Measurements from ENCODE around the gene ABL1. TPM values are rescaled to one million over a fixed set of nuclear protein-coding genes. Genes with fewer than 3 reads are reported as not detected.
A peak's percentile ranks its signal among the peaks of the same experiment; 100 is the strongest.

Gene ABL1
- total RNA-seq, 4 donors from 2014 or later, result 31.3 to 40.4 (median 34.8) TPM

DNA sequence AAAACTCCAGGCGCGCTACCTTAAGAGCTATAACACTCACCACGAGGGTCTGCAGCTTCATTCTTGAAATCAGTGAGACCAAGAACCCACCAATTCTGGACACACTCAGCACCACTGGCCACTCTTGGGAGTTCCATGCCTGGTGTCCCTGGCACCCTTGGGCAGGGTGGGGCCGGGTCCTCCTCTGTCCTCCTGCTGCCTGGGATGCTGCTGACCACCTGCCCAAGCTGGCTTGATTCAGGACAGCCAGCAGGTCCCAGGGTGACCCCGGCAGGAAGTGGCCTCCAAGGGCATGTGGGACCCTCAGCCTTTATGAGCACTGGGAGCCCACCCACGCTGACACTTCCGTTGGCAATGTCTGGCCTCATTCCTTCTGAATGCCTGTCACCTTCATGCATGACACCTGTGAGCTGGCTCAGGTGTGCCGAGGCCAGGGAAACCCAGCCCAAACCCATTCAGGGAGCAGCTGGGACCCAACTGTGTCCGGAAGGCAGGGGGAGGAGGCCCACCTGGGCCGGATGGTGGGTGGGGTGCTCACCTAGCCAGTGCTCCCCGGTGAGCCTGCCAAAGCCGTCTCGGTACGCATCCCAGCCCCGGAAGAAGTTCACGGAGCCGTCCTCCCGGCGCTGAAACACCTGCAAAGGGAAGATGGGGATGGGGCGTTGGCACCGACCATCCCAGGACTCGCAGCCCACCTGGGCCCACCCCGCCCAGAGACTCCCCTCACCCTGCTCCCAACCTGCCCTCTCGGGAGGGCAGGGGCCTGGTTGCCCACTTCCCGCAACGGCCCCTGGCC, 76.4 kb downstream of the ABL1 start:
- DNase-seq (ENCODE audit: low spot score in 2 of 2), result no peak
- TF ChIP-seq POLR2AphosphoS5 (IDR thresholded peaks at IDR 0.05) (no peak), EP300 (IDR thresholded peaks at IDR 0.05) (no peak), POLR2A (IDR thresholded peaks at IDR 0.05) (no peak)
- TF ChIP-seq, protein P1, sequence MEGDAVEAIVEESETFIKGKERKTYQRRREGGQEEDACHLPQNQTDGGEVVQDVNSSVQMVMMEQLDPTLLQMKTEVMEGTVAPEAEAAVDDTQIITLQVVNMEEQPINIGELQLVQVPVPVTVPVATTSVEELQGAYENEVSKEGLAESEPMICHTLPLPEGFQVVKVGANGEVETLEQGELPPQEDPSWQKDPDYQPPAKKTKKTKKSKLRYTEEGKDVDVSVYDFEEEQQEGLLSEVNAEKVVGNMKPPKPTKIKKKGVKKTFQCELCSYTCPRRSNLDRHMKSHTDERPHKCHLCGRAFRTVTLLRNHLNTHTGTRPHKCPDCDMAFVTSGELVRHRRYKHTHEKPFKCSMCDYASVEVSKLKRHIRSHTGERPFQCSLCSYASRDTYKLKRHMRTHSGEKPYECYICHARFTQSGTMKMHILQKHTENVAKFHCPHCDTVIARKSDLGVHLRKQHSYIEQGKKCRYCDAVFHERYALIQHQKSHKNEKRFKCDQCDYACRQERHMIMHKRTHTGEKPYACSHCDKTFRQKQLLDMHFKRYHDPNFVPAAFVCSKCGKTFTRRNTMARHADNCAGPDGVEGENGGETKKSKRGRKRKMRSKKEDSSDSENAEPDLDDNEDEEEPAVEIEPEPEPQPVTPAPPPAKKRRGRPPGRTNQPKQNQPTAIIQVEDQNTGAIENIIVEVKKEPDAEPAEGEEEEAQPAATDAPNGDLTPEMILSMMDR (IDR thresholded peaks at IDR 0.05), result no peak
- 87% methylated on average over 21 of the region's 26 CpGs for WGBS
- peaks cover 22% of the 10 kb centered on the region for H3K27me3 ChIP-seq
- H3K36me3 ChIP-seq, result no peaks in the 10 kb centered on the region
- no peak overlapping the region for H3K27ac ChIP-seq
- no peaks in the 10 kb centered on the region for H3K4me1 ChIP-seq
- no peak overlapping the region for H3K4me3 ChIP-seq
- H3K9me3 ChIP-seq, result no peaks in the 10 kb centered on the region

DNA sequence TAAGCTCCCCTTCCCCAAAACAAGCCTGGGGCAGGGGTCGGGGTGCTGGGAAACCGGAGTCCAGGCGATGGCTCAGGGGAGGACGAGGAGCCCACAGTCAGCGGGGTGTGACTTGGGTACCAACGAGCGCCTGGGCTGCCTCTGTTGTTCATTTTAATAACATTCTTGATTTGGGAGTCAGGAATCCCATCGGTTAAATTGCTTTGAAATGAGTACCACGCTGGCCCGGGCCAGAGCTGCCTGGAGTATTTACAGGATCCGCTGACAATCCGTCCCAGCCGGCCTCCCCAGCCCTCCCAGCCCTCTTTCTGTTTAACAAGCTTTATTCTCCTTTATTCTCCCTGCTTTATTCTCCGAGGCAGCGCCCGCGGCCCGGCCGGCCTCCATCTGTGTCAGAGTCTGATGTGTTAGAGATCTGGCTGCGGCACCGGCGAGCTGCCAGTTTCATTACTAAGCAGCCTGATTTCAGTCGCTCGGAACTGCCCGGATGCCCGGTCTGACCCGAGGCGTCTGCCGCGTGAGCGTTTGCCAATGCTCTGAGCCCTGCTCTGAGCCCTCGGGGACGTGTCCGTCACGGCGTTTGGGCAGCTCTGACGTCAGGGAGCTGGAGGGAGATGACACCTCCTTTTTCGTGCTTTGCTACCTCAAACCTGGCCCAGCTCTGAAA, 78.0 kb downstream of the ABL1 start:
- TF ChIP-seq, protein P1 (IDR thresholded peaks at IDR 0.05), result no peak
- TF ChIP-seq POLR2AphosphoS5 (IDR thresholded peaks at IDR 0.05) (no peak), POLR2A (IDR thresholded peaks at IDR 0.05) (no peak), EP300 (IDR thresholded peaks at IDR 0.05) (no peak)
- H3K27me3 ChIP-seq, result peaks cover 33% of the 10 kb centered on the region
- no peak overlapping the region for H3K27ac ChIP-seq
- peak overlapping the region; percentile 16 for H3K4me3 ChIP-seq
- WGBS, result 33% methylated on average over 38 of the region's 38 CpGs
- DNase-seq (ENCODE audit: low spot score in 2 of 2), result no peak
- no peaks in the 10 kb centered on the region for H3K36me3 ChIP-seq
- no peaks in the 10 kb centered on the region for H3K9me3 ChIP-seq
- no peaks in the 10 kb centered on the region for H3K4me1 ChIP-seq

- TF ChIP-seq POLR2A (IDR thresholded peaks at IDR 0.05) (no peak), EP300 (IDR thresholded peaks at IDR 0.05) (no peak), POLR2AphosphoS5 (IDR thresholded peaks at IDR 0.05) (no peak)
- TF ChIP-seq, protein P1 (IDR thresholded peaks at IDR 0.05), result no peak
Measured at GRCh38 chr9:130913599-130914416, 78.8 kb downstream of the ABL1 start.

GRCh38 chr9:130914417-130915095, 79.5 kb downstream of the ABL1 start:
- Histone ChIP-seq H3K4me3 (no peak overlapping the region), H3K9me3 (no peaks in the 10 kb centered on the region), H3K36me3 (no peaks in the 10 kb centered on the region), H3K27ac (no peak overlapping the region), H3K27me3 (peaks cover 48% of the 10 kb centered on the region), H3K4me1 (peaks cover 7% of the 10 kb centered on the region)
- TF ChIP-seq EP300 (IDR thresholded peaks at IDR 0.05) (no peak), POLR2AphosphoS5 (IDR thresholded peaks at IDR 0.05) (no peak), POLR2A (IDR thresholded peaks at IDR 0.05) (no peak)
- TF ChIP-seq, protein P1 (IDR thresholded peaks at IDR 0.05), result no peak
- DNase-seq (ENCODE audit: low spot score in 2 of 2), result no peak
- 73% methylated on average over 16 of the region's 24 CpGs for WGBS

More at GRCh38 chr9:130913599-130914416, 78.8 kb downstream of the ABL1 start:
- no peak for DNase-seq (ENCODE audit: low spot score in 2 of 2)
- H3K9me3 ChIP-seq, result no peaks in the 10 kb centered on the region
- H3K27me3 ChIP-seq, result peaks cover 41% of the 10 kb centered on the region
- H3K36me3 ChIP-seq, result no peaks in the 10 kb centered on the region
- WGBS, result 77% methylated on average over 12 of the region's 23 CpGs
- peaks cover 6% of the 10 kb centered on the region for H3K4me1 ChIP-seq
- H3K27ac ChIP-seq, result no peak overlapping the region
- H3K4me3 ChIP-seq, result peak overlapping the region; percentile 16

Measured in suprapubic skin (tissue), 4 donors.